CD14-positive monocyte (primary cell): ENCODE measurements around the gene MAP7. TPM values are rescaled to one million over a fixed set of nuclear protein-coding genes. Genes with fewer than 3 reads are reported as not detected.

Experiments used
- DNase-seq, 3 donors: peaks; one replicate each; pipeline ENCODE4 v3.0.0-alpha.2; 2011 to 2022
- H2AFZ ChIP-seq: 2 replicates; pipeline ENCODE4 v1.6.0; 2012; ENCODE audit warnings: mild to moderate bottlenecking, low read depth, low read length, inconsistent platforms; ENCODE audit not compliant: insufficient read depth, poor library complexity, severe bottlenecking
- H3K27ac ChIP-seq, 2 donors: 1 replicate in 1 of 2; 2 replicates in 1 of 2; pipeline ENCODE4 v1.5.1; 2012 to 2013; ENCODE audit warnings: low read length in 2 of 2, control low read depth in 1 of 2, inconsistent platforms in 1 of 2, low read depth in 1 of 2, mild to moderate bottlenecking in 1 of 2
- H3K27me3 ChIP-seq, 2 donors: one replicate each; pipeline versions ENCODE4 v1.6.0 to v1.6.1; 2011 to 2013; ENCODE audit warnings: low read length in 2 of 2; ENCODE audit not compliant: control insufficient read depth in 2 of 2, insufficient read depth in 2 of 2
- H3K36me3 ChIP-seq, 2 donors: replicated peaks in 1 of 2; 1 replicate in 1 of 2; 2 replicates in 1 of 2; pipeline versions ENCODE4 v1.5.1 to v1.6.1; 2012 to 2013; ENCODE audit warnings: low read length in 2 of 2, control low read depth in 1 of 2, inconsistent platforms in 1 of 2, mild to moderate bottlenecking in 1 of 2; ENCODE audit not compliant: insufficient read depth in 2 of 2, control insufficient read depth in 1 of 2
- H3K4me1 ChIP-seq, 2 donors: 1 replicate in 1 of 2; 2 replicates in 1 of 2; pipeline versions ENCODE4 v1.5.1 to v1.6.1; 2012 to 2013; ENCODE audit warnings: low read length in 2 of 2, control low read depth in 1 of 2, inconsistent platforms in 1 of 2, mild to moderate bottlenecking in 1 of 2, moderate library complexity in 1 of 2; ENCODE audit not compliant: insufficient read depth in 2 of 2, control insufficient read depth in 1 of 2
- H3K4me2 ChIP-seq: replicated peaks from 2 replicates; pipeline ENCODE3; 2012; ENCODE audit warnings: low read length, moderate library complexity, mild to moderate bottlenecking; ENCODE audit not compliant: poor library complexity, severe bottlenecking; ENCODE audit errors: extremely low read depth
- H3K4me3 ChIP-seq, 3 experiments: fragments of 200-600 bp in 1 of 3; sonication (generic) in 1 of 3; replicated peaks in 1 of 3; 1 replicate in 2 of 3; 2 replicates in 1 of 3; pipeline ENCODE4 v1.5.1; 2011 to 2013; ENCODE audit warnings: low read length in 3 of 3, mild to moderate bottlenecking in 3 of 3, control low read depth in 2 of 3, low read depth in 2 of 3, inconsistent platforms in 1 of 3, moderate library complexity in 1 of 3
- H3K79me2 ChIP-seq: 2 replicates; pipeline ENCODE4 v1.6.0; 2012; ENCODE audit warnings: mild to moderate bottlenecking, control low read depth, inconsistent platforms, low read length, moderate library complexity; ENCODE audit not compliant: insufficient read depth
- H3K9ac ChIP-seq: 2 replicates; pipeline ENCODE4 v1.6.0; 2017; ENCODE audit warnings: low read length, mild to moderate bottlenecking; ENCODE audit not compliant: insufficient read depth, poor library complexity, severe bottlenecking
- H3K9me3 ChIP-seq, 2 donors: replicated peaks in 1 of 2; 1 replicate in 1 of 2; 2 replicates in 1 of 2; pipeline versions ENCODE4 v1.5.1 to v1.6.1; 2012 to 2013; ENCODE audit warnings: low read length in 2 of 2, control low read depth in 1 of 2; ENCODE audit not compliant: control insufficient read depth in 1 of 2, insufficient read depth in 1 of 2
- H4K20me1 ChIP-seq: 2 replicates; pipeline ENCODE4 v1.6.0; 2012; ENCODE audit warnings: mild to moderate bottlenecking, low read length, control low read depth, moderate library complexity; ENCODE audit not compliant: insufficient read depth
- H3K27ac Mint-ChIP-seq, 7 donors: one replicate each; pipeline ENCODE4 v1.8.0; 2020; ENCODE audit warnings: mild to moderate bottlenecking in 7 of 7, mixed read lengths in 7 of 7, moderate library complexity in 6 of 7, inconsistent platforms in 2 of 7
- H3K27me3 Mint-ChIP-seq, 3 donors: one replicate each; pipeline ENCODE4 v1.8.0; 2021 to 2022; ENCODE audit warnings: low read depth in 3 of 3, mild to moderate bottlenecking in 3 of 3, mixed read lengths in 3 of 3, moderate library complexity in 3 of 3, inconsistent platforms in 1 of 3
- H3K36me3 Mint-ChIP-seq, 2 donors: one replicate each; pipeline ENCODE4 v1.8.0; 2020; ENCODE audit warnings: mixed read lengths in 2 of 2, inconsistent platforms in 1 of 2, mild to moderate bottlenecking in 1 of 2
- H3K4me1 Mint-ChIP-seq: one replicate; pipeline ENCODE4 v1.8.0; 2020; ENCODE audit warnings: mild to moderate bottlenecking, mixed read lengths
- H3K4me3 Mint-ChIP-seq, 2 donors: one replicate each; pipeline ENCODE4 v1.8.0; 2020; ENCODE audit warnings: mild to moderate bottlenecking in 2 of 2, mixed read lengths in 2 of 2, moderate library complexity in 1 of 2
- H3K9me3 Mint-ChIP-seq, 7 donors: one replicate each; pipeline ENCODE4 v1.8.0; 2020 to 2022; ENCODE audit warnings: mixed read lengths in 7 of 7, mild to moderate bottlenecking in 6 of 7, moderate library complexity in 6 of 7, inconsistent platforms in 2 of 7
- WGBS: methylation state at CpG from one replicate; pipeline ENCODE4 v1.1.5; 2013; ENCODE audit warnings: missing lambda C conversion rate; ENCODE audit not compliant: insufficient coverage; 5-methylcytosine and 5-hydroxymethylcytosine counted together
- intact Hi-C, 2 donors: fragments of 100-400 bp; cut with micrococcal nuclease; formaldehyde crosslinking; loops; one replicate each; pipeline versions ENCODE4 v1.15.0 to v1.15.1; 2023
- polyA plus RNA-seq, 3 donors: library from polyadenylated mRNA; depleted of rRNA in 1 of 3; unstranded in 2 of 3; stranded (reverse) in 1 of 3; fragments of 300-500 nt in 2 of 3; fragments of >200 nt in 1 of 3; fragmentation: Illumina TruSeq in 2 of 3; gene quantifications; 1 replicate in 2 of 3; 2 replicates in 1 of 3; pipeline ENCODE4 v1.2.3, GENCODE V29; 2012 to 2021
- TF ChIP-seq, protein P1 (sequence below): fragments of 200-600 bp; IDR thresholded peaks from one replicate; pipeline ENCODE4 v1.8.0; 2022; ENCODE audit warnings: antibody characterized with exemption, mild to moderate bottlenecking

MAP7 gene
- polyA plus RNA-seq, 3 donors = 0.67 to 1.6 (median 1.2) TPM

DNA sequence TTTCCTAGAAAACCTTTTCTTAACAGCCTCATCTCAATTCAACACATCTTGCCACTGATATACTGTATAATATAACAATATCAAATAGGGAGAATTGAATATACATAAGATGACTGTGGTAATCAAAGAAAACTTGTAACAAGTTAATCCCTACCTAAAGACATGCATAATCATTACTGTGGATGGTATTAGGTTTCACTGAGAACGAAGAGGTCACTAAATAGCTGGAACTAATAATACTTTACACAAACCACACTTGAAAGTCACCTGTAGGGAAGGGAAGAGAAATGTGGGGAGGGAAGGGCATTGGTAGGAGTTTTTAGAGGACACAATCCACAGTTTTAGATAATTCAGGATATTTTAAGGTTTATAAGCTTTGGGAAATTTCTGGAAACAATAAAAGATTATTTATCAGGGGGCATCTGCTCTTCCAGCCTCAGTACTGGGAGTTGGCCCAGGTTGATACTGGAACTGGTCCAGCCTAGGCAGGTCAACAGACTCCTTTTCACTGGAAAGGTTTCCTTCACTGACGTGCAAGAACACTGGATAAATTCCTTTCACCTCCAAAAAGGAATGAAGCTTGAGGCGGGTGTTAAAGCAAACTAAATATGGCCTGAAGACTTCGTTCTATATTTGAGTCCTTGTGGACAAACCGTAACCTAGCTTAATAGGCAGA is 44.0 kb downstream of the MAP7 start:
- Histone ChIP-seq H2AFZ (no peak overlapping the region), H3K36me3 (no peaks in the 10 kb centered on the region), H3K27ac (no peak overlapping the region), H3K4me3 (no peak overlapping the region), H4K20me1 (no peaks in the 10 kb centered on the region), H3K9me3 (no peaks in the 10 kb centered on the region), H3K4me2 (no peak overlapping the region), H3K27me3 (no peaks in the 10 kb centered on the region), H3K9ac (no peak overlapping the region), H3K79me2 (no peaks in the 10 kb centered on the region), H3K4me1 (peaks cover 17 to 24% of the 10 kb centered on the region in 2 donors)
- intact Hi-C loops = no loop called here
- Mint-ChIP-seq H3K27ac (no peak overlapping the region), H3K4me3 (no peak overlapping the region), H3K27me3 (peaks cover 0 to 3% (median 0%) of the 10 kb centered on the region in 3 donors), H3K9me3 (no peaks in the 10 kb centered on the region), H3K36me3 (no peaks in the 10 kb centered on the region), H3K4me1 (peaks cover 23% of the 10 kb centered on the region)
- no peak for DNase-seq
- no CpG with 5 or more reads among the region's 5 CpGs for WGBS
- TF ChIP-seq, protein P1, sequence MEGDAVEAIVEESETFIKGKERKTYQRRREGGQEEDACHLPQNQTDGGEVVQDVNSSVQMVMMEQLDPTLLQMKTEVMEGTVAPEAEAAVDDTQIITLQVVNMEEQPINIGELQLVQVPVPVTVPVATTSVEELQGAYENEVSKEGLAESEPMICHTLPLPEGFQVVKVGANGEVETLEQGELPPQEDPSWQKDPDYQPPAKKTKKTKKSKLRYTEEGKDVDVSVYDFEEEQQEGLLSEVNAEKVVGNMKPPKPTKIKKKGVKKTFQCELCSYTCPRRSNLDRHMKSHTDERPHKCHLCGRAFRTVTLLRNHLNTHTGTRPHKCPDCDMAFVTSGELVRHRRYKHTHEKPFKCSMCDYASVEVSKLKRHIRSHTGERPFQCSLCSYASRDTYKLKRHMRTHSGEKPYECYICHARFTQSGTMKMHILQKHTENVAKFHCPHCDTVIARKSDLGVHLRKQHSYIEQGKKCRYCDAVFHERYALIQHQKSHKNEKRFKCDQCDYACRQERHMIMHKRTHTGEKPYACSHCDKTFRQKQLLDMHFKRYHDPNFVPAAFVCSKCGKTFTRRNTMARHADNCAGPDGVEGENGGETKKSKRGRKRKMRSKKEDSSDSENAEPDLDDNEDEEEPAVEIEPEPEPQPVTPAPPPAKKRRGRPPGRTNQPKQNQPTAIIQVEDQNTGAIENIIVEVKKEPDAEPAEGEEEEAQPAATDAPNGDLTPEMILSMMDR = no peak

DNA sequence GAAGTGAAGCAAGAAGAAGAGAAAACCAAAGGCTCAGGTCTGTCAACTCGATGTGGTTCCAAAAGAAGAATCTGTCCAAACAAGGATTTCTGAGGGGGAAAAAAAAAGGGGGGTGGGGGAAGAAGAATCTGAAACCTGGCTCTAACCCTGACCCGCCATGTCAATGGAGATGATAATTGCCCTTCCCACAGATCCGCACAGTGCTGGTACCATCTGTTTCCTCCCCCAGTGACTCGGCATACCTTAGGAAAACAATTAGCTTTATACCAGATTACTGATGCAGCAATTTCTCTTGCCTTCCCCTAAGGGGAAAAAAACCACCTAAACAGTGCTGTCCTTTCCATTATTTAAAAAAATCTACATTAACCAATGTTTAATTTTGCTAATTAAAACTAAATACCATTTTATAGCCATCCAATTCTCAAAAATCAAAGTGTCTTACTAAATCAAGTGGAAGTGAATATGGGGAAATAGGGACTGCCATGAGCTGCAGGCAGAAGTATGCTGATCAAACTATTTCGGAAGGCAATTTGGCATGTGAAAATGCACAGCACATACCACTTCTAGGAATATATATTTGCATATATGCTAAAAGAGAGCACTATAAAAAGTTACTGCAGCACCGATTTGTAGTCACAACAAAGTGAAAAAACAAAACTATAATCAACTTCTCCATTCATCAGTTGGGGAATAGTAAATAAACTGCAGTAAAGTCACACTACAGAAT is 46.8 kb downstream of the MAP7 start:
- WGBS = 40% methylated on average over 1 of the region's 6 CpGs
- Mint-ChIP-seq H3K27ac (no peak overlapping the region), H3K4me3 (no peak overlapping the region), H3K27me3 (no peaks in the 10 kb centered on the region), H3K36me3 (no peaks in the 10 kb centered on the region), H3K9me3 (no peaks in the 10 kb centered on the region), H3K4me1 (peaks cover 23% of the 10 kb centered on the region)
- H3K79me2 ChIP-seq = no peaks in the 10 kb centered on the region
- no peak overlapping the region for H3K27ac ChIP-seq
- no peak overlapping the region for H3K9ac ChIP-seq
- H3K36me3 ChIP-seq = no peaks in the 10 kb centered on the region
- H4K20me1 ChIP-seq = no peaks in the 10 kb centered on the region
- H3K4me3 ChIP-seq = no peak overlapping the region
- H3K4me1 ChIP-seq = peaks cover 17 to 25% of the 10 kb centered on the region in 2 donors
- no peak overlapping the region for H3K4me2 ChIP-seq
- TF ChIP-seq, protein P1 = no peak
- no peak for DNase-seq
- H3K9me3 ChIP-seq = no peaks in the 10 kb centered on the region
- intact Hi-C loops = no loop called here
- no peaks in the 10 kb centered on the region for H3K27me3 ChIP-seq
- peak overlapping the region; percentile 41 for H2AFZ ChIP-seq
